ENCODE measurements around the gene CADPS.

GRCh38 chr3:62774221-62774620 lies 101.0 kb downstream of the CADPS start:
- TF ChIP-seq, protein P1, sequence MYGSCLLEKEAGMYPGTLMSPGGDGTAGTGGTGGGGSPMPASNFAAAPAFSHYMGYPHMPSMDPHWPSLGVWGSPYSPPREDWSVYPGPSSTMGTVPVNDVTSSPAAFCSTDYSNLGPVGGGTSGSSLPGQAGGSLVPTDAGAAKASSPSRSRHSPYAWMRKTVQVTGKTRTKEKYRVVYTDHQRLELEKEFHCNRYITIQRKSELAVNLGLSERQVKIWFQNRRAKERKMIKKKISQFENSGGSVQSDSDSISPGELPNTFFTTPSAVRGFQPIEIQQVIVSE (CRISPR knock-in tag; IDR thresholded peaks at IDR 0.05; ENCODE audit: borderline replicate concordance) = no peak
- TF ChIP-seq CTCF (IDR thresholded peaks at IDR 0.05) = no peak
- no peak for TF ChIP-seq ATF1 (CRISPR knock-in tag; IDR thresholded peaks at IDR 0.05)
- TF ChIP-seq ZNF423 (CRISPR knock-in tag; IDR thresholded peaks at IDR 0.05) = no peak
- TF ChIP-seq, protein P2, sequence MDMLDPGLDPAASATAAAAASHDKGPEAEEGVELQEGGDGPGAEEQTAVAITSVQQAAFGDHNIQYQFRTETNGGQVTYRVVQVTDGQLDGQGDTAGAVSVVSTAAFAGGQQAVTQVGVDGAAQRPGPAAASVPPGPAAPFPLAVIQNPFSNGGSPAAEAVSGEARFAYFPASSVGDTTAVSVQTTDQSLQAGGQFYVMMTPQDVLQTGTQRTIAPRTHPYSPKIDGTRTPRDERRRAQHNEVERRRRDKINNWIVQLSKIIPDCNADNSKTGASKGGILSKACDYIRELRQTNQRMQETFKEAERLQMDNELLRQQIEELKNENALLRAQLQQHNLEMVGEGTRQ (CRISPR knock-in tag; IDR thresholded peaks at IDR 0.05) = no peak
- TF ChIP-seq RELA (CRISPR knock-in tag; IDR thresholded peaks at IDR 0.05; ENCODE audit: borderline replicate concordance) = no peak
- no peak for TF ChIP-seq ETV6 (CRISPR knock-in tag; IDR thresholded peaks at IDR 0.05)
- TF ChIP-seq, protein P3, sequence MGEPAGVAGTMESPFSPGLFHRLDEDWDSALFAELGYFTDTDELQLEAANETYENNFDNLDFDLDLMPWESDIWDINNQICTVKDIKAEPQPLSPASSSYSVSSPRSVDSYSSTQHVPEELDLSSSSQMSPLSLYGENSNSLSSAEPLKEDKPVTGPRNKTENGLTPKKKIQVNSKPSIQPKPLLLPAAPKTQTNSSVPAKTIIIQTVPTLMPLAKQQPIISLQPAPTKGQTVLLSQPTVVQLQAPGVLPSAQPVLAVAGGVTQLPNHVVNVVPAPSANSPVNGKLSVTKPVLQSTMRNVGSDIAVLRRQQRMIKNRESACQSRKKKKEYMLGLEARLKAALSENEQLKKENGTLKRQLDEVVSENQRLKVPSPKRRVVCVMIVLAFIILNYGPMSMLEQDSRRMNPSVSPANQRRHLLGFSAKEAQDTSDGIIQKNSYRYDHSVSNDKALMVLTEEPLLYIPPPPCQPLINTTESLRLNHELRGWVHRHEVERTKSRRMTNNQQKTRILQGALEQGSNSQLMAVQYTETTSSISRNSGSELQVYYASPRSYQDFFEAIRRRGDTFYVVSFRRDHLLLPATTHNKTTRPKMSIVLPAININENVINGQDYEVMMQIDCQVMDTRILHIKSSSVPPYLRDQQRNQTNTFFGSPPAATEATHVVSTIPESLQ (CRISPR knock-in tag; IDR thresholded peaks at IDR 0.05) = no peak
